C4-2B (cell line): ENCODE measurements around the gene CDKAL1.

Experiments
- CTCF ChIP-seq: fragments of 450-650 bp; conservative IDR thresholded peaks from 2 replicates; pipeline ENCODE4 v1.5.1; 2017; ENCODE audit warnings: mild to moderate bottlenecking
- ZFX ChIP-seq: fragments of 450-650 bp; IDR thresholded peaks from 2 replicates; pipeline ENCODE4 v1.6.1; 2017

GRCh38 chr6:21137700-21138335 is 603.6 kb downstream of the CDKAL1 start:
- TF ChIP-seq CTCF (no peak), ZFX (no peak)
